ENCODE results near the gene COG6. TPM values are rescaled to one million over a fixed set of nuclear protein-coding genes. Genes with fewer than 3 reads are reported as not detected.
A peak's percentile ranks its signal among the peaks of the same experiment; 100 is the strongest.

The COG6 gene
- total and polyA plus RNA-seq, 2 of the 13 experiments (the other 11 are each of a cell fraction or from before 2014, with no cell fraction given) = 23.5 to 26.1 TPM

DNA sequence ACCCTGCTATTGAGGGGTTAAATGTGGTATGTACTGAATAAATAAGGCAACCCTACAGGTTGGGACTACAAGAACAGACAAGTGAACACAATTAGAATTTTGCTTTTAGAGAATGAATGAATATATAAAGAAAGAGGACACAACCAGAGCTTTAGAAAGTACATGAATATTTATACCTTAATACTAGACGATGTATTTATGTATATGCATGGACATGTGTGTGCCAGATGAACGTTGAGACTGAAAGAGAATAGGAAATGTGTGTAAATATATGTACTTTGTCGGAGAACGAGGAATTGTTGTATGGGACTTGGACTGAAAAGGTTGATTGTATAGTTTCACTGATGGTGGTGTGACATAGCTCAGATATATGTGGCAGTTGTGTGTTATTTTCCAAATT is 9.3 kb upstream of the COG6 start (continued):
- TF ChIP-seq, protein P1, sequence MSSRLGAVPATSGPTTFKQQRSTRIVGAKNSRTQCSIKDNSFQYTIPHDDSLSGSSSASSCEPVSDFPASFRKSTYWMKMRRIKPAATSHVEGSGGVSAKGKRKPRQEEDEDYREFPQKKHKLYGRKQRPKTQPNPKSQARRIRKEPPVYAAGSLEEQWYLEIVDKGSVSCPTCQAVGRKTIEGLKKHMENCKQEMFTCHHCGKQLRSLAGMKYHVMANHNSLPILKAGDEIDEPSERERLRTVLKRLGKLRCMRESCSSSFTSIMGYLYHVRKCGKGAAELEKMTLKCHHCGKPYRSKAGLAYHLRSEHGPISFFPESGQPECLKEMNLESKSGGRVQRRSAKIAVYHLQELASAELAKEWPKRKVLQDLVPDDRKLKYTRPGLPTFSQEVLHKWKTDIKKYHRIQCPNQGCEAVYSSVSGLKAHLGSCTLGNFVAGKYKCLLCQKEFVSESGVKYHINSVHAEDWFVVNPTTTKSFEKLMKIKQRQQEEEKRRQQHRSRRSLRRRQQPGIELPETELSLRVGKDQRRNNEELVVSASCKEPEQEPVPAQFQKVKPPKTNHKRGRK (CRISPR knock-in tag; IDR thresholded peaks at IDR 0.05) = no peak
- TF ChIP-seq MBD4 (IDR thresholded peaks at IDR 0.05; ENCODE audit: borderline replicate concordance, low read length) = no peak
- TF ChIP-seq ZNF678 (CRISPR knock-in tag; IDR thresholded peaks at IDR 0.05) = no peak

DNA sequence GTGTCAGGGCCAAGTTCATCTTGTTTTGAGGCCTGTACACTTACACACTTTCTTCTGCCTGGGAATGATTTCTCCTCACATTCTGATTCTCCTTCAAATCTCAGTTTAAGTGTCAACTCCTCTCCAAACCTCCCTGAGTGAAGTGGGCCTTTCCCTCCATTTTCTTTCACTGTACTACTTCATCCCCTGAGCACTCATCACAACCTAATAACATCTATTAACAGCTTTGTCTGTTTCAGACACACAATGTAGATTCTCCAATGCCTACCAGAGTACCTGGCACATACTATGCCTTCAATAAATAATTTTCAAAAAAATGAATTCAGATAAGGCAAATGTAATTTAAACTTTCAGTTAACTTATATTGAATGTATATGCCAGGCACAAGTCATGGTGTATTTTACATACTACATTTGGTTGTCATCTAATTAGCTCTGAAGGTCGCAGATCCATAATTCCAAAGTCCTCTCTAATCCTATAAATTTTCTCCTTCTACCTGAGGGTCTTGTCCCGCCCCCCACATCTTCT is 357 bp upstream of the COG6 start:
- 0% methylated on average over 2 of the region's 2 CpGs for WGBS (ENCODE audit: low lambda C conversion rate)
- no peak for FAIRE-seq
- Histone ChIP-seq H3K27me3 (ENCODE audit: control insufficient read depth in 1 of 2, insufficient read depth in 2 of 2, low read length in 2 of 2) (no peaks in the 10 kb centered on the region; a peak in 1 of 5 replicates), H3K4me1 (ENCODE audit: insufficient read depth, low read length) (peaks cover 30% of the 10 kb centered on the region), H3K9ac (ENCODE audit: insufficient read depth, low read depth, low read length) (no peak overlapping the region; the same call in 1 of the 2 replicates), H2AFZ (ENCODE audit: low read length) (peak overlapping the region; percentile 89), H3K27ac (ENCODE audit: extremely low read length, insufficient read depth, low read length) (no peak overlapping the region), H4K20me1 (ENCODE audit: insufficient read depth, low read length) (no peaks in the 10 kb centered on the region), H3K4me3 (replicated peaks in 1 of 3; ENCODE audit: insufficient read depth in 1 of 3, low read depth in 2 of 3, low read length in 3 of 3) (peak overlapping the region; percentile 84 to 94 (median 84)), H3K4me2 (ENCODE audit: low read depth, low read length) (peak overlapping the region; percentile 66), H3K36me3 (replicated peaks in 1 of 2; ENCODE audit: control insufficient read depth in 1 of 2, insufficient read depth in 2 of 2, low read length in 2 of 2) (peaks cover 0 to under 1% of the 10 kb centered on the region in 2 experiments; a peak in 2 of 5 replicates), H3K79me2 (ENCODE audit: insufficient read depth, low read length) (peaks cover 9% of the 10 kb centered on the region), H3K9me3 (ENCODE audit: low read length) (no peaks in the 10 kb centered on the region)
- ChIA-PET POLR2A (no interaction called here), CTCF (ENCODE audit: low intra/inter-chr PET ratio, low total read pairs) (no interaction called here)
- BruUV-seq (replicated peaks) = TSS peak; percentile 57
- intact Hi-C loops (cut with micrococcal nuclease; ENCODE audit: unreplicated experiment) (loop anchor here (10.0 kb wide), 1 partner anchor 620 kb away; the partner anchor contains the start of genes NHLRC3 and PROSER1), in situ Hi-C loops (cut with HindIII; ENCODE audit: extremely low pct_ligation_motif_present, low pct_unique_long_range_greater_than_20kb) (no loop called here)
- DNase-seq (ENCODE audit: low spot score) = no peak
- ATAC-seq = no peak
- TF ChIP-seq, protein P2, sequence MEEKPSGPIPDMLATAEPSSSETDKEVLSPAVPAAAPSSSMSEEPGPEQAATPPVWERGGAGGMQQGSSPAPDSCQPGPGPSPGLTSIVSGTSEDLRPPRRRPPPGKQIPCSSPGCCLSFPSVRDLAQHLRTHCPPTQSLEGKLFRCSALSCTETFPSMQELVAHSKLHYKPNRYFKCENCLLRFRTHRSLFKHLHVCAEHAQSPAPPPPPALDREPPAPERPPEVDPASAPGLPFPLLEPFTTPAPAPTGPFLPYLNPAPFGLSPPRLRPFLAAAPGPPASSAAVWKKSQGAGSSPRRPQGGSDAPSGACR (CRISPR knock-in tag; IDR thresholded peaks at IDR 0.05) = 0 out of 2 replicates have a peak, but pooled peaks have one; percentile 16
- TF ChIP-seq ZEB1 (IDR thresholded peaks at IDR 0.05; ENCODE audit: insufficient replicate concordance, low read depth) (peak; percentile 70), NR2F1 (CRISPR knock-in tag; IDR thresholded peaks at IDR 0.05) (peak in 1 of 2 experiments; percentile 18; a peak in 1 of 4 replicates), SIN3B (IDR thresholded peaks at IDR 0.05; ENCODE audit: low read length) (no peak), ZNF614 (CRISPR knock-in tag; IDR thresholded peaks at IDR 0.05; ENCODE audit: borderline replicate concordance) (no peak), ZFP36L1 (CRISPR knock-in tag; IDR thresholded peaks at IDR 0.05) (no peak), SNAI1 (CRISPR knock-in tag; IDR thresholded peaks at IDR 0.05; ENCODE audit: borderline replicate concordance) (no peak), NFIB (CRISPR knock-in tag; IDR thresholded peaks at IDR 0.05; ENCODE audit: borderline replicate concordance) (no peak), AHR (CRISPR knock-in tag; IDR thresholded peaks at IDR 0.05) (no peak), KDM3A (CRISPR knock-in tag; IDR thresholded peaks at IDR 0.05; ENCODE audit: low read depth) (no peak), FOXA1 (IDR thresholded peaks at IDR 0.05) (no peak), FOXA1 (CRISPR knock-in tag; IDR thresholded peaks at IDR 0.05) (no peak), ZNF737 (CRISPR knock-in tag; IDR thresholded peaks at IDR 0.05; ENCODE audit: borderline replicate concordance) (no peak)
- TF ChIP-seq, protein P3, sequence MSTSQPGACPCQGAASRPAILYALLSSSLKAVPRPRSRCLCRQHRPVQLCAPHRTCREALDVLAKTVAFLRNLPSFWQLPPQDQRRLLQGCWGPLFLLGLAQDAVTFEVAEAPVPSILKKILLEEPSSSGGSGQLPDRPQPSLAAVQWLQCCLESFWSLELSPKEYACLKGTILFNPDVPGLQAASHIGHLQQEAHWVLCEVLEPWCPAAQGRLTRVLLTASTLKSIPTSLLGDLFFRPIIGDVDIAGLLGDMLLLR (CRISPR knock-in tag; IDR thresholded peaks at IDR 0.05) = no peak
- TF ChIP-seq, protein P4, sequence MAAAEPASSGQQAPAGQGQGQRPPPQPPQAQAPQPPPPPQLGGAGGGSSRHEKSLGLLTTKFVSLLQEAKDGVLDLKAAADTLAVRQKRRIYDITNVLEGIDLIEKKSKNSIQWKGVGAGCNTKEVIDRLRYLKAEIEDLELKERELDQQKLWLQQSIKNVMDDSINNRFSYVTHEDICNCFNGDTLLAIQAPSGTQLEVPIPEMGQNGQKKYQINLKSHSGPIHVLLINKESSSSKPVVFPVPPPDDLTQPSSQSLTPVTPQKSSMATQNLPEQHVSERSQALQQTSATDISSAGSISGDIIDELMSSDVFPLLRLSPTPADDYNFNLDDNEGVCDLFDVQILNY (CRISPR knock-in tag; conservative IDR thresholded peaks at IDR 0.05) = no peak
- TF ChIP-seq, protein P5, sequence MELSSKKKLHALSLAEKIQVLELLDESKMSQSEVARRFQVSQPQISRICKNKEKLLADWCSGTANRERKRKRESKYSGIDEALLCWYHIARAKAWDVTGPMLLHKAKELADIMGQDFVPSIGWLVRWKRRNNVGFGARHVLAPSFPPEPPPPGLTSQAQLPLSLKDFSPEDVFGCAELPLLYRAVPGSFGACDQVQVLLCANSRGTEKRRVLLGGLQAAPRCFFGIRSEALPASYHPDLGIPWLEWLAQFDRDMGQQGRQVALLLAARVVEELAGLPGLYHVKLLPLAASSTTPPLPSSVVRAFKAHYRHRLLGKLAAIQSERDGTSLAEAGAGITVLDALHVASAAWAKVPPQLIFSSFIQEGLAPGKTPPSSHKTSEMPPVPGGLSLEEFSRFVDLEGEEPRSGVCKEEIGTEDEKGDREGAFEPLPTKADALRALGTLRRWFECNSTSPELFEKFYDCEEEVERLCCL (CRISPR knock-in tag; IDR thresholded peaks at IDR 0.05; ENCODE audit: borderline replicate concordance) = no peak

Data from HepG2 (cell line).